HEK293T (cell line): Measurements from ENCODE around the gene WDR53.

Experiments
- ARNT ChIP-seq: fragments of 450-650 bp; IDR thresholded peaks from 2 replicates; pipeline ENCODE4 v1.6.1; 2017; ENCODE audit warnings: mild to moderate bottlenecking
- BHLHE40 ChIP-seq: fragments of 450-650 bp; IDR thresholded peaks from 2 replicates; pipeline ENCODE4 v1.6.1; 2016; ENCODE audit warnings: mild to moderate bottlenecking, moderate library complexity, borderline replicate concordance
- ELF4 ChIP-seq: fragments of 450-650 bp; IDR thresholded peaks from 2 replicates; pipeline ENCODE4 v1.6.1; 2017; ENCODE audit warnings: antibody characterized with exemption
- FOXA1 ChIP-seq: fragments of 450-650 bp; IDR thresholded peaks from 2 replicates; pipeline ENCODE4 v1.6.1; 2016; ENCODE audit warnings: mild to moderate bottlenecking
- FOXM1 ChIP-seq: fragments of 450-650 bp; IDR thresholded peaks from 2 replicates; pipeline ENCODE4 v1.6.1; 2017; ENCODE audit warnings: mild to moderate bottlenecking, borderline replicate concordance
- HDGF ChIP-seq: fragments of 450-650 bp; IDR thresholded peaks from 2 replicates; pipeline ENCODE4 v1.6.1; 2017; ENCODE audit warnings: antibody characterized with exemption, borderline replicate concordance
- PKNOX1 ChIP-seq: fragments of 450-650 bp; IDR thresholded peaks from 2 replicates; pipeline ENCODE4 v1.6.1; 2016
- SP1 ChIP-seq: fragments of 450-650 bp; IDR thresholded peaks from 2 replicates; pipeline ENCODE4 v1.6.1; 2017
- SUZ12 ChIP-seq: fragments of 450-650 bp; IDR thresholded peaks from 2 replicates; pipeline ENCODE4 v1.6.1; 2016; ENCODE audit warnings: mild to moderate bottlenecking

GRCh38 chr3:196544491-196544992, 23.8 kb downstream of the WDR53 start:
- TF ChIP-seq HDGF (no peak), FOXA1 (no peak), SUZ12 (no peak), BHLHE40 (no peak), SP1 (no peak), ARNT (no peak), PKNOX1 (no peak), ELF4 (no peak), FOXM1 (no peak)
